Measurements from ENCODE around the gene TCP11L2. TPM values are rescaled to one million over a fixed set of nuclear protein-coding genes. Genes with fewer than 3 reads are reported as not detected.

Gene TCP11L2
- total RNA-seq, 1 experiment from 2014 or later: 7.7 TPM

DNA sequence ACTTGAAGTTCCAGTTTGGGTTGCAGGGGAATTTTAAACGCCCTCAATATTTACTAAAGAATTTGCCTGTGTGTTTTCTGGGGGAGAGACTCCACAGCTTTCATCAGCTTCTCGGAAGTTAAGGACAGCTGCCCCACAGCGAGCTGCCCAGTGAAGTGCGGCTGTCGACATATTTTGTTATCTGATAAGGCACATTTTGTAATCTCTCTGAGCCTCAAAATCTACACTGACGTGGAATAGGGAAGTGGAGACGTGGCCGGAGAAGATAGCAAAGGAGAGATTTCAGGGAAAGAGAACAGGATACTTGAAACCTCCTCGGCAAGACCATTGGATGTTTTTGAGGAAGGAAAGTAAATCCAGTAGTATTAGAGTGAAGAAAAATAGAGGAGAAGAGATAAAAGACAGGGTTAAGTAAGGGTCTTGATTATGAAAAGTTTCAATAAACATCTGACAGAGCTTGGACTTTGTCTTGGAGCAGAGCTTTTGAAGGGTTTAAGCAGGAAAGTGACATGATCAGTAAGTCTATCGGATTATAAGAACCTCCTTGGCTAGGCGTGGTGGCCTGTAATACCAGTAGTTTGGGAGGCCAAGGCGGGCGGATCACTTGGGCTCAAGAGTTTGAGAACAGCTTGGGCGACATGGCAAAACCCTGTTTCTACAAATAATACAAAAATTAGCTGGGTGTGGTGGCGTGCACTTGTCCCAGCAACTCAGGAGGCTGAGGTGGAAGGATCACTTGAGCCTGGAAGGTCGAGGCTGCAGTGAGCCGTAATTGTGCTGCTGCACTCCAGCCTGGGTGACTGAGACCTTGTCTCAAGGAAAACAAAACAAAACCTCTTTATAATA lies 56.1 kb downstream of the TCP11L2 start:
- TSS peak; percentile 75 for BruUV-seq (replicated peaks)

DNA sequence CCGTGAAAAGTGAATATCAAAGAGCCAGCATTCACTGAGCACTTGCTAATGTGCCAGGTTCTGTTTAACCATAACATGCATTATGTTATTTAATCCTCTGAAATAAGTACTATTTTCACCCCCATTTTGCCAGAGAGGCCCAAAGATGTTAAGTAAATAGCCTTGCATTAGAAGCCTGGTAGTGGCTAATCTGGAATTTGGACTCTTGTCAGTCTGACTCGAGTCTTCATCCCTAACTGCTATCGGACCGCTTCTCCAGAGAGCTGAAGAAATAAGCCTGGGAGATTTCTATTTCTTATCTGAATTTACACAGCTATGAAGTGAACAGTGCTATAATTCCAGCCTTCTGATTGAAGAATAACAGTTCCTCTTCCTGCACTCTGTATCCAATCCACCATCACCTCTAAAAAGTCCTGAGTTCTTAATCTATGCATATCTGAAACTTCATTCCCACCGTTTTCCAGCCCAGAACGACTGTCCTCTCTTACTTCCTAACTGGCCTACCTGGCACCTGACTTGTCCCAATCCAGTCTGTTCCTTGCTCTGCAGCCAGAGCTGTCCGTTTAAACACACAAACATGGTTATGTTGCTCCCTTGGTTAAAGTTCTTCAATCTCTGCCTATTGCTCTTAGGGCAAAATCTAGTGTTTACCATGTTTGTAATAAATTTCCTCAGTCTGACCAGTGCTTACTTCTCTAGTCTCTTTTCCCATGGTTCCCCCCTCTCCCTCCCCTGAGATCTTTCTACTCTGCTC lies 57.3 kb downstream of the TCP11L2 start:
- no TSS peak for BruUV-seq (replicated peaks)
- Mint-ChIP-seq H3K27ac (ENCODE audit: unreplicated experiment) (no peak overlapping the region), H3K9me3 (ENCODE audit: unreplicated experiment) (no peaks in the 10 kb centered on the region), H3K36me3 (ENCODE audit: insufficient read depth, unreplicated experiment) (peaks cover 17% of the 10 kb centered on the region), H3K27me3 (ENCODE audit: insufficient read depth, unreplicated experiment) (no peaks in the 10 kb centered on the region), H3K4me3 (ENCODE audit: unreplicated experiment) (no peak overlapping the region), H3K4me1 (ENCODE audit: low read depth, unreplicated experiment) (peaks cover 13% of the 10 kb centered on the region)
- CTCF ChIA-PET: interaction anchor here (0.6 to 1.1 kb wide), 2 partner anchors 557 to 559 kb away, joined by 3 read pairs; no protein-coding TSS in a partner anchor
- H3K4me3 ChIP-seq (ENCODE audit: low read depth, low read length): no peak overlapping the region
- no peaks in the 10 kb centered on the region for H3K9me3 ChIP-seq
- no peak for DNase-seq
- intact Hi-C loops (cut with micrococcal nuclease; ENCODE audit: unreplicated experiment): loop anchor here (2.0 to 5.0 kb wide), 2 partner anchors 57 to 78 kb away; partner anchors contain the start of gene TCP11L2
- TF ChIP-seq, protein P1, sequence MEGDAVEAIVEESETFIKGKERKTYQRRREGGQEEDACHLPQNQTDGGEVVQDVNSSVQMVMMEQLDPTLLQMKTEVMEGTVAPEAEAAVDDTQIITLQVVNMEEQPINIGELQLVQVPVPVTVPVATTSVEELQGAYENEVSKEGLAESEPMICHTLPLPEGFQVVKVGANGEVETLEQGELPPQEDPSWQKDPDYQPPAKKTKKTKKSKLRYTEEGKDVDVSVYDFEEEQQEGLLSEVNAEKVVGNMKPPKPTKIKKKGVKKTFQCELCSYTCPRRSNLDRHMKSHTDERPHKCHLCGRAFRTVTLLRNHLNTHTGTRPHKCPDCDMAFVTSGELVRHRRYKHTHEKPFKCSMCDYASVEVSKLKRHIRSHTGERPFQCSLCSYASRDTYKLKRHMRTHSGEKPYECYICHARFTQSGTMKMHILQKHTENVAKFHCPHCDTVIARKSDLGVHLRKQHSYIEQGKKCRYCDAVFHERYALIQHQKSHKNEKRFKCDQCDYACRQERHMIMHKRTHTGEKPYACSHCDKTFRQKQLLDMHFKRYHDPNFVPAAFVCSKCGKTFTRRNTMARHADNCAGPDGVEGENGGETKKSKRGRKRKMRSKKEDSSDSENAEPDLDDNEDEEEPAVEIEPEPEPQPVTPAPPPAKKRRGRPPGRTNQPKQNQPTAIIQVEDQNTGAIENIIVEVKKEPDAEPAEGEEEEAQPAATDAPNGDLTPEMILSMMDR (IDR thresholded peaks at IDR 0.05; ENCODE audit: insufficient read depth in 1 of 2, low read depth in 1 of 2, low read length in 1 of 2, severe bottlenecking in 1 of 2, unreplicated experiment in 1 of 2): no peak
- no peaks in the 10 kb centered on the region for H3K36me3 ChIP-seq (ENCODE audit: control insufficient read depth, insufficient read depth, low read length)
- POLR2A ChIA-PET: interaction anchor here (0.7 kb wide), 1 partner anchor 133 kb away, joined by 4 read pairs; no protein-coding TSS in a partner anchor
- H3K4me1 ChIP-seq: peaks cover 29% of the 10 kb centered on the region
- H3K27me3 ChIP-seq (replicated peaks; ENCODE audit: control insufficient read depth, insufficient read depth, low read length): no peaks in the 10 kb centered on the region

More for the DNA sequence above, 56.1 kb downstream of the TCP11L2 start:
- intact Hi-C loops (cut with micrococcal nuclease; ENCODE audit: unreplicated experiment): loop anchor here (1.0 to 5.0 kb wide), 3 partner anchors 56 to 483 kb away; partner anchors contain the start of gene TCP11L2
- no peaks in the 10 kb centered on the region for H3K9me3 ChIP-seq
- CTCF ChIA-PET: interaction anchor here (0.6 to 1.9 kb wide), 14 partner anchors 22 to 1902 kb away, joined by 3 to 20 read pairs (median 6); partner anchors contain the start of genes CHST11, CKAP4 and TMEM263
- Mint-ChIP-seq H3K27me3 (ENCODE audit: insufficient read depth, unreplicated experiment) (no peaks in the 10 kb centered on the region), H3K9me3 (ENCODE audit: unreplicated experiment) (no peaks in the 10 kb centered on the region), H3K4me1 (ENCODE audit: low read depth, unreplicated experiment) (peaks cover 13% of the 10 kb centered on the region), H3K27ac (ENCODE audit: unreplicated experiment) (peak overlapping the region; percentile 94), H3K4me3 (ENCODE audit: unreplicated experiment) (no peak overlapping the region), H3K36me3 (ENCODE audit: insufficient read depth, unreplicated experiment) (peaks cover 17% of the 10 kb centered on the region)
- DNase-seq: peak; percentile 13 to 86
- POLR2A ChIA-PET: interaction anchor here (0.5 to 1.8 kb wide), 15 partner anchors 11 to 913 kb away, joined by 3 to 8 read pairs (median 3); partner anchors contain the start of genes CKAP4, RIC8B and TMEM263
- peaks cover 29% of the 10 kb centered on the region for H3K4me1 ChIP-seq
- no peaks in the 10 kb centered on the region for H3K27me3 ChIP-seq (replicated peaks; ENCODE audit: control insufficient read depth, insufficient read depth, low read length)
- TF ChIP-seq, protein P1 (IDR thresholded peaks at IDR 0.05; ENCODE audit: insufficient read depth in 1 of 2, low read depth in 1 of 2, low read length in 1 of 2, severe bottlenecking in 1 of 2, unreplicated experiment in 1 of 2): no peak
- H3K36me3 ChIP-seq (ENCODE audit: control insufficient read depth, insufficient read depth, low read length): no peaks in the 10 kb centered on the region
- peak overlapping the region; percentile 39 for H3K4me3 ChIP-seq (ENCODE audit: low read depth, low read length)

DNA sequence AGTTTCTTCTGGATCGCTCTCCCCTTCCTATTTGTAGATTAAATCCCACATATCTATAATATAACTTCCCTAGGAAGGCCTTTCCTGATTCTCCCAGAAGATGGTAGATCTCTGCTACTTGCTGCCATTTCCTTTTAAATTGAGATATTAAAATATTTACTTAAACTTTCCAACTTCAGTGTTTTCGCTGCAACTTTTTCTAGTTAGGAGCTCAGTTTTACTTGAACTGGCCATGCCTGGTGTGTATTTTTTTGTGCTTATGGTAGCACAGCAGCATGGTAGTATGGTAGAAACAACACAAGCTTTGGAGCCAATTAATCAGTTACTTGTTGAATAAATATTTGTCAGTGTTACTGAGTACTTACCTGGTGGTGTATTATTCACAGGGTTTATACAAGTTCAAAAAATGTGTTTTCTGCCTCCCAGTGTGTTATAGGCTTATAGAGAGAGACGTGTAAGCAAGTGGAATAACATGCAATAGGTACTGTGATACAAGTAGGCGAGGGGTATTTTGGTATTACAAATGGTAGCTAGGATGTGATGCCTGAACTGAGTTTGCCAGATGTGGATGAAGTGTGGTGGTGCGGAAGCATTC lies 58.0 kb downstream of the TCP11L2 start:
- intact Hi-C loops (cut with micrococcal nuclease; ENCODE audit: unreplicated experiment): no loop called here
- Mint-ChIP-seq H3K27me3 (ENCODE audit: insufficient read depth, unreplicated experiment) (no peaks in the 10 kb centered on the region), H3K27ac (ENCODE audit: unreplicated experiment) (no peak overlapping the region), H3K4me1 (ENCODE audit: low read depth, unreplicated experiment) (peaks cover 13% of the 10 kb centered on the region), H3K9me3 (ENCODE audit: unreplicated experiment) (no peaks in the 10 kb centered on the region), H3K4me3 (ENCODE audit: unreplicated experiment) (no peak overlapping the region), H3K36me3 (ENCODE audit: insufficient read depth, unreplicated experiment) (peaks cover 17% of the 10 kb centered on the region)
- BruUV-seq (replicated peaks): no TSS peak
- no peak for DNase-seq
- no peaks in the 10 kb centered on the region for H3K9me3 ChIP-seq
- no peaks in the 10 kb centered on the region for H3K36me3 ChIP-seq (ENCODE audit: control insufficient read depth, insufficient read depth, low read length)
- ChIA-PET CTCF (interaction anchor here (1.1 kb wide), 1 partner anchor 558 kb away, joined by 3 read pairs; no protein-coding TSS in a partner anchor), POLR2A (no interaction called here)
- no peak overlapping the region for H3K4me3 ChIP-seq (ENCODE audit: low read depth, low read length)
- H3K4me1 ChIP-seq: peaks cover 29% of the 10 kb centered on the region
- TF ChIP-seq, protein P1 (IDR thresholded peaks at IDR 0.05; ENCODE audit: insufficient read depth in 1 of 2, low read depth in 1 of 2, low read length in 1 of 2, severe bottlenecking in 1 of 2, unreplicated experiment in 1 of 2): no peak
- no peaks in the 10 kb centered on the region for H3K27me3 ChIP-seq (replicated peaks; ENCODE audit: control insufficient read depth, insufficient read depth, low read length)

Measured in Caco-2 (cell line).